Measurements from ENCODE around the gene RTEL1. TPM values are rescaled to one million over a fixed set of nuclear protein-coding genes. Genes with fewer than 3 reads are reported as not detected.
"Not testable (repeated sequence)": the region's sequence is repeated elsewhere in the genome, so short reads cannot be mapped to it uniquely, and the experiment has no call there.

Gene RTEL1
- 16.8 and 21.4 TPM in 2 replicates for total RNA-seq

GRCh38 chr20:63657937-63658748 lies at the start of gene RTEL1:
RTEL1 (plus strand) TSS chr20:63658312; CDS start chr20:63659403, 1,091 bp downstream.
- DNase-seq (ENCODE audit: low read depth, low spot score): peak; percentile 81

DNA sequence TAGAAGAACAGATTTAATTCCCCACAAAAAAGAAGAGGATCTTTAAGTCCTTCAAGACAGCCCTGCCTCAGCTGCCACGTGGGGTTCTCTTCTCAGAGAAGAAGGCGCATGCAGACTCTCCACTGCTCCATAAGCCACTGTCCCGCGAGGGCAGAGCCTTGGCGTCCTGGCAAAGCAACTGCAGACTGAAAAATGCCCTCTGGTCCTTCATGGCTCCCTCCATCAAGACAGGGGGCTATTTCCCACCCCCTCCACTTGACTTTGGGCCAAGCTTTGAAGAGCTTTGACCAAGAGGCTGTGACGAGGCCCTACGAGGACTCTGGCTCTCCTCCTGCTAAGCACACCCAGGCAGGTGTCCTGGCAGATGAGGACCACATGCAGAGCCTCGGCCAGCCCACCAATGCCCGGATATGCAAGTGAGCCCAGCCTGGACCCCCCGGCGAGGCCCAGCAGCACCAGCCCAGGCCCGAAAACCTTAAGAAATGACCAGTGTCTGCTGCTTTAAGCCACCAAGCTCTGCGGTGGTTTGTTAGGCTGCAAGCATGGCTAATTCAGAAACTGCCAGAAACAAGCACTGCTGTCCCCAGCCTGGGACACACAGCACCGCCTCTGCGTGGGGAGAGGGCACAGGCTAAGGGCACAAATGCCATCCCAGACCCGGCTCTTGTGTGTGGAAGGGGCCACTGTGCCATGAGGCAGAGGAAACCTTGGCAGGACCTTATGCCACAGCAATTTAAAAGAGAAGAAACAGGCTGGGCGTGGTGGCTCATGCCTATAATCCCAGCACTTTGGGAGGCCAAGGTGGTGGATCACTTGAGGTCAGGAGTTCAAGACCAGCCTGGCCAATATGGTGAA lies 47.3 kb upstream of the RTEL1 start:
- DNase-seq (ENCODE audit: low read depth, low spot score): no peak

GRCh38 chr20:63611646-63612045 lies 46.5 kb upstream of the RTEL1 start:
- no peak for DNase-seq (ENCODE audit: low read depth, low spot score)

DNA sequence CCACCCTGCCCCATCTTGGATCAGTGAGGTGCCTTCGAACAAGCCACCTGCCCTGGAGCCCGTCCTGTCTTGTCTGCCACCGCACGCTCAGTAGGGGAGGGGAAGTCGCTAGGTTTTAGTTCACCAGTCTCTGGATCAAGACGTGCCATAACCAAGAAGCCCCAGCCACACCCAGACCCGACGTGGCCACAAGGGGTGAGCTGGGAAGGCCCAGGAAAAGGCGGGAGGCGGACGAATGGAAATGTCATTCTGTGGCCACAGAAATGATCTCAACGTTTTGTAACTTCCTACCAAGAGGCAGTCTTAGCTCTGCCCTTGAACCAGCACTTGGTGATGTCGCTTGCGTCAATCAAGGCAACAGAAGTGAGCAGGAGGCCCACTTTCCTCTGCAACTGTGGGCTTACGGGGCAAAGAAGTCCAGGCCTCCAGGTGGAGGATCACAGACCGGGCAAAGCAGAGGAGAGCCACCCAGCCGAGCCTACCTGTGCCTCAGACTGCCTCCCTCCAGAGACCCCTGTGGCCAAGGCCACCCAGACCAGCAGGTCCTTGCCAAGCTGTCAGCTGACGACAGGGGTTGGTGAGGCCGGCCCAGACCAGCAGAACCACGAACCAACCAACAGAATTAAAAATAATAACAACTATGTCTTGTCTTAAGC lies 45.7 kb upstream of the RTEL1 start:
- DNase-seq (ENCODE audit: low read depth, low spot score): no peak

GRCh38 chr20:63613863-63614594 lies 44.1 kb upstream of the RTEL1 start:
- not testable (repeated sequence) for DNase-seq (ENCODE audit: low read depth, low spot score)

DNA sequence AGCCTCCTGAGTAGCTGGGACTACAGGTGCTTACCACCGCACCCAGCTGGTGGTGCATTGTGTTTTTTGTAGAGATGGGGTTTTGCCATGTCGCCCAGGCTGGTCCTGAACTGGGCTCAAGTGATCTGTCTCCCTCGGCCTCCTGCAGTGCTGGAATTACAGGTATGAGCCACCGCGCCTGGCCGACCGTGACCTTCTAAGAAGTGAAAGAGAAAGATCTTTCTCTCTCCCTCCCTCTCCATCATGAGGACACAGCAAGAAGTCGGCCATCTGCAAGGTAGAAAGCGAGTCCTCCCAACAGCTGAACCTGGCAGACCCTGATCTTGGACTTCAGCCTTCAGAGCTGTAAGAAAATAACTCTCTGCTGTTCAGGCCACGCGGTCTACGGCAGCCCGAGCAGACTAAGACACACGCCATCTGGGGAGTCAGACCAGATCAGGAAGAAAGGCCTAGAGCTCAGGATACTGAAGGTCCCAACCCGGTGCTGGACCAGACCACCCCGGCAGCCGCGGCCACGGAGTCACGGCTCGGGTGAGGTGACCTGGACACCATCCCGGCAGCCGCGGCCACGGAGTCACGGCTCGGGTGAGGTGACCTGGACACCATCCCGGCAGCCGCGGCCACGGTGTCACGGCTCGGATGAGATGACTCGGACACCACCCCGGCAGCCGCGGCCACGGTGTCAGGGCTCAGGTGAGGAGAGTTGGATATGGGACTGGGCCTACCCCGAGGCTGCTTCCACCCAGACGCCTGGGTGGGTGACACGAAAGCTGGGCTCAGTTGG lies 40.8 kb upstream of the RTEL1 start:
- DNase-seq (ENCODE audit: low read depth, low spot score): no peak

DNA sequence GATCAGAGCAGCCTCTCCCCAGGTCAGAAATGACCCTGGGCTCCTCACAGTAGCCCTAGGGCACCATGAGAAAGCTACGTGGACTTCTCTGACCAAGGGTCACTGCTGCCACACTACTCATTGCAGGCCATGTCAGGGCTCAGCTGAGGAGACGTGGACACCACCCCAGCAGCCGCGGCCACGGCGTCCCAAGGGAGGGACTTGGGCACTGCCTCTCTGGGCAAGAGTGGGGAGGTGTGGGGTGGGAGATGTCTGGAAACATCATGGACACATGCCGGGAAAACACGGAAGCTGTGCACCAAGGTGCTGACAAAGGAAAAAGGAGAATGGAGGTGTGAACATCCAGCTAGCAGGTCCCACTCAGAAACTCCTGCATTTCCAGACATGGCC lies 40.2 kb upstream of the RTEL1 start:
- no peak for DNase-seq (ENCODE audit: low read depth, low spot score)

- no peak for DNase-seq (ENCODE audit: low read depth, low spot score)
Observed at GRCh38 chr20:63618291-63618980, 39.7 kb upstream of the RTEL1 start.

GRCh38 chr20:63619086-63619485 lies 39.0 kb upstream of the RTEL1 start:
- no peak for DNase-seq (ENCODE audit: low read depth, low spot score)

GRCh38 chr20:63619505-63619904 lies 38.6 kb upstream of the RTEL1 start:
- no peak for DNase-seq (ENCODE audit: low read depth, low spot score)

GRCh38 chr20:63620991-63621390 lies 37.1 kb upstream of the RTEL1 start:
- no peak for DNase-seq (ENCODE audit: low read depth, low spot score)

GRCh38 chr20:63622096-63622495 lies 36.0 kb upstream of the RTEL1 start:
- no peak for DNase-seq (ENCODE audit: low read depth, low spot score)

GRCh38 chr20:63622732-63623131 lies 35.4 kb upstream of the RTEL1 start:
- no peak for DNase-seq (ENCODE audit: low read depth, low spot score)

- DNase-seq (ENCODE audit: low read depth, low spot score): no peak
Observed at GRCh38 chr20:63624486-63624885, 33.6 kb upstream of the RTEL1 start.

GRCh38 chr20:63625771-63626423 lies 32.2 kb upstream of the RTEL1 start:
- no peak for DNase-seq (ENCODE audit: low read depth, low spot score)

GRCh38 chr20:63626424-63627128 lies 31.5 kb upstream of the RTEL1 start, which contains the start of gene GMEB2:
GMEB2 (minus strand) TSS chr20:63627101; CDS start chr20:63619397, 7,704 bp downstream.
- no peak for DNase-seq (ENCODE audit: low read depth, low spot score)

DNA sequence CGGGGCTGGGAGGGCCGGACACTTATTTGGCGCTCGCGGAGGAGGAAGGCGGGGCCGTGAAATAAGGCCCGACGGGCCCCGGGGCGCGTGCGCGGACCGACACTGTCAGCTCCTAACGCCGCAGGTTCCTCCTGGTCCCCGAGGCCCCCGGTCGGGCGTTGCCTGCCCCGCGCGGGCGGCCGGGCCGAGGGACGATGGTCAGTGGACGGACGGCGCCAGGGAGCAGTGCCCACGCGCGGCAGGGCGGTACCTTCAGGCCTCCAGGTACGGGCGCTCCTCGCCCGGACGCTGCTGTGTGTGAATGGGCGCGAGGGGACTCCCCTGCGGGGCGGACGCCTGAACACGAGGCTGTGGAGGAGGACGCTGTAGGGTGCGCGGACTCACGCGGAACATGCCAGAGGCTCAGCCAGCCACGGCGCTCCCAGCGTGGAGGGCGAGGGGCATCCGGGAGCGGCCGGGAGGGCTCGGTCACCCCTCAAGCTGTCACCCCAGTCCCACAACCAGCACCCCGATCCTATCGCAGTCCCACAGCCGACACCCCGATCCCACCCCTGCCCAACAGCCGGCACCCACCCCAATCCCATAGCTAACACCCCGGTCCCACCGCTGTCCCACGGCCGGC lies 30.9 kb upstream of the RTEL1 start:
- peak; percentile 80 for DNase-seq (ENCODE audit: low read depth, low spot score)

GRCh38 chr20:63627751-63628245 lies 30.3 kb upstream of the RTEL1 start:
- no peak for DNase-seq (ENCODE audit: low read depth, low spot score)

All from pulmonary artery endothelial cell (primary cell).